T47D (cell line): ENCODE results near the gene PHACTR1.
A peak's percentile ranks its signal among the peaks of the same experiment; 100 is the strongest.

Experiments
- DNase-seq, 2 experiments: peaks; one replicate each; pipeline versions ENCODE4 v3.0.0 to v3.0.0-alpha.2; 2011 to 2012; ENCODE audit warnings: low read depth in 1 of 2, low spot score in 1 of 2
- JUND ChIP-seq: IDR thresholded peaks from 2 replicates; pipeline ENCODE4 v1.6.1; 2012; ENCODE audit warnings: low read depth
- in situ Hi-C: cut with HindIII; loops from 2 replicates; pipeline ENCODE4 v1.10.0; 2016; ENCODE audit warnings: low sequenced_read_pairs, low pct_unique_long_range_greater_than_20kb

Gene PHACTR1

DNA sequence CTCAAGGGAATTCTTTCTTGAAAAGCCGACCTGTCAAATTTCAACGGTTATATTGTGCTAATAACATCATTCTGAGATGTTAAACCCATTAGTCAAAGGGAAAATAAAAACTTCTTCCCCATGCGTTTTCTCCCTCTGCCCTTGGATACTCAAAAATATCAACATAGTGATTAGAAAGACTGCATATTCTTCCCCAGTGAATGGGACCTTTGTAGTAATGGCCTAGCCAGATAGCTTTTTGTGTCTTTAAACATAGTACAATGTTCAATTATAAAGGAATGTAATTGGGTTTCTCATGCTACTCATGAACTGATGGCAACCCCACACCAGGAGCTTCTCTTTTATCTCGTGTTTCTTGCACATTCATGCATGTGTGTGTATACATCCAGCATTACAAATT lies 69.4 kb downstream of the PHACTR1 start:
- no peak for TF ChIP-seq JUND
- in situ Hi-C loops: no loop called here
- no peak for DNase-seq

- TF ChIP-seq JUND: no peak
- in situ Hi-C loops: no loop called here
- peak in 1 of 2 experiments; percentile 33 for DNase-seq
These were observed 74.8 kb downstream of the PHACTR1 start for GRCh38 chr6:12791371-12791770.

DNA sequence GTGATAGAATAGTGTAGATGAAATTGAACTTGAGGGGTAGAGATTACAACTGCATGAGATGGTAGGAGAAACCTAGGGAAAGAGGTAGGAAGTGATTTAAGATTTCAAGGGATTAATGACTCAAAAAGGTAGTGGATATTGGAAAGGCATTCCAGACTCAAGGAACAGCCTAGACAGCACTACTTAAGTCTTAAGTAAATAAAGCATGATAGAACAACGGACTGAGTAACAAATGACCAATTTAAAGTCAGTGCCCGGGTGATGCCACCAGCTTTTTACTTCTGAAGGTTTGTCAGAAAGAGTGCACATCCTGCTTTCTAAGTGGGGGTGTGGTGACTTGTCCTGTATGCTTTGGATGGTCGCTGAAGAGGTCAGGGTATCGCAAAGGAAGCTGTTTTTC lies 81.8 kb downstream of the PHACTR1 start:
- in situ Hi-C loops: no loop called here
- no peak for DNase-seq
- TF ChIP-seq JUND: no peak

GRCh38 chr6:12800120-12800519 lies 83.6 kb downstream of the PHACTR1 start:
- no peak for TF ChIP-seq JUND
- in situ Hi-C loops: no loop called here
- no peak for DNase-seq

DNA sequence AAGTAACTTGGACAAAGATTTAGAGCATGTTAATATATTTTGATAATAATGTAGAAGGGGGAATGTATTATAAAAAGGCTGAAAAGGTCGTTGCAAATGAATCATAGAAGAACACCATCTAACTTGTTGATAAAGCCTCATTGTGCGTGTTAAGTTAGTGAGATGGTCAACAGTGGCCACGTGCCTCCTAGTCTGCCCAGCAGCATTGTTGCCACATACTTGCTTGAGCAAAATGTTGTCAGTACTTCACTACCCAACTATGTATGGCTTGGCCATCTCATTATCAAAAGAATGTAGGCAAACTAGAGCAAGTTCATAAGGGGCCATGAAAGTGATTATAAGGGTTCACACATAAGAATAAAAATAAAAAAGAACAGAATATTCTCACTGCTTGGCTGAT lies 84.6 kb downstream of the PHACTR1 start:
- no peak for TF ChIP-seq JUND
- in situ Hi-C loops: no loop called here
- DNase-seq: peak in 1 of 2 experiments; percentile 33

GRCh38 chr6:12802440-12802839 lies 85.9 kb downstream of the PHACTR1 start:
- in situ Hi-C loops: no loop called here

DNA sequence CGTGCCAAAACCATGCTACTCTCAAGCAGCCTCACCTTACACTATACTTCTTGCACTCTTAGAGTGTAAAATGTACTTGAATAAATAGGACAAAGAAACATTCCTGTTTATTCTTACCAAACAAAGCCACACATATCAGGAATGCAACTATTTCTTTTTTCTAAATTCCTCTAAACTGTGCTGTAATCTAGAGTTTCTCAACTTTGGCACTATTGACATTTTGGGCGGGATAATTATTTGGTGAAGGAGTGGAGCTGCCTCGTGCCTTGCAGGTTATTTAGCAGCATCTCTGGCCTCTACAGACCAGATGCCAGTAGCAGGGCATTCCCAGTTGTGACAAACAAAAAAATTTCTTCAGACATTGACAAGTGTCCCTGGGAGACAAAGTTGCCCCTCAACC lies 86.9 kb downstream of the PHACTR1 start:
- TF ChIP-seq JUND: no peak
- no peak for DNase-seq
- in situ Hi-C loops: no loop called here

More at GRCh38 chr6:12802440-12802839, 85.9 kb downstream of the PHACTR1 start:
- TF ChIP-seq JUND: no peak
- DNase-seq: no peak

GRCh38 chr6:12804952-12805645 lies 88.5 kb downstream of the PHACTR1 start:
- TF ChIP-seq JUND: no peak
- no peak for DNase-seq
- in situ Hi-C loops: no loop called here

- DNase-seq: no peak
- TF ChIP-seq JUND: no peak
- in situ Hi-C loops: no loop called here
These were observed 89.6 kb downstream of the PHACTR1 start for GRCh38 chr6:12806136-12806535.

DNA sequence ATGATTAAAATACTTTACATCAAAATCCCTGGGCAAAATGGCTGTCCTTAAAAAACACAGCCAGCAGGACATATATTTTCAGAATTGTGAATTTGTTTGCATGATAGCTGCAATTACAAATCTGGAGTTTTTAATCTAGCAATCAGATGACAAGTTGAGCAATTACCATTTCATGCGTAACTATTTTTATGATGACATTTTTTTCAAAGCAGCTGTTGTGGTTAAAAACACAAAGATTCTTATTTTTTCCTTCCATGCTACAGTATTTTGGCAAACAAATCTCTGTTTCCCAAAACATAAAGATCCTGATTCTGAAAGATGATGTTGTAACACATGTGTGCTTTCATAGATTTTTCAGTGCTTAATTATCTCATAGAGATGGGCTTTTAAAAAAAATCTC lies 90.2 kb downstream of the PHACTR1 start:
- in situ Hi-C loops: no loop called here
- TF ChIP-seq JUND: no peak
- no peak for DNase-seq

DNA sequence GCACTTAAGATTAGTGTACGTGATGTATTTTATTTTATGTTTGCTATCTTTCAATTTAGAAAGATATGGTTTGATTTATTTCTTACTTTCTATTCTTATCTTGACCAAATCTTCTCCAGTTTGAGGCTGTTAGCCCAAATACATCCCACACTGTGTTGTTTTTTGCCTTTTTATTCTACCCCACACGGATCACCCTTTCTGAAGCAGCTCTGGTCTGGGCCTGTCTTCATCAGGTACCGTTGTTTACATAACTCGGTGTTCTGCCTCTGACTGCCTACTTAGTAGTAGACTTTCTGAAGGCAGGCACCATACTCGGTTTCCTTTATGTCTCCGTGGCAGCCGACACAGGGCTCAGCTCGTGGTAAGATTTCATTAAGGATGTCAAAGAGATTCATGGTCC lies 95.0 kb downstream of the PHACTR1 start:
- TF ChIP-seq JUND: no peak
- no peak for DNase-seq
- in situ Hi-C loops: no loop called here

DNA sequence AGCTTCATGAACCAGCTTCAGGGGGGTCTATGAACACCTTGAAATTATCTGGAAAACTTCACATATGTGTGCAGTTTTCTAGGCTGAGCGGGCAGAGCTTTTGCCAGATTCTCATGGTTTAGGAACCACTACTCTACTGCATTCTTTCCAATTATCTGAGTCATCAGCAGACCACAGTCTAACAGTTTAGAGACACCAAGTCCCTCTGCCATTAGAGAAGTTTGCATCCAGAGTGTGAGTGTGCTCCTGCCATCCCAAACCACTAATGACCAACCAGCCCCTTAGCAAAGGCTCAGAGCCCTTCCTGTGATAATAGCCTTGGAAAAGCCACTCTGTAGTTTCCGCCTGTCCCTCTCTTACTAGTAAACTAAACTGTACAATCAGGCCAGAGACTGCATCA lies 96.8 kb downstream of the PHACTR1 start:
- in situ Hi-C loops: no loop called here
- DNase-seq: no peak
- TF ChIP-seq JUND: no peak

GRCh38 chr6:12814015-12814414 lies 97.4 kb downstream of the PHACTR1 start:
- TF ChIP-seq JUND: no peak
- in situ Hi-C loops: no loop called here
- no peak for DNase-seq

GRCh38 chr6:12815089-12815488 lies 98.5 kb downstream of the PHACTR1 start:
- DNase-seq: peak in 1 of 2 experiments; percentile 55
- in situ Hi-C loops: no loop called here
- no peak for TF ChIP-seq JUND
